ENCODE results near the gene WDR89. TPM values are rescaled to one million over a fixed set of nuclear protein-coding genes. Genes with fewer than 3 reads are reported as not detected.

Gene WDR89
- total and polyA plus RNA-seq, 9 of the 15 experiments (the other 6 are each of a cell fraction or from before 2014, with no cell fraction given) = 9.3 to 25.6 (median 16.2) TPM

DNA sequence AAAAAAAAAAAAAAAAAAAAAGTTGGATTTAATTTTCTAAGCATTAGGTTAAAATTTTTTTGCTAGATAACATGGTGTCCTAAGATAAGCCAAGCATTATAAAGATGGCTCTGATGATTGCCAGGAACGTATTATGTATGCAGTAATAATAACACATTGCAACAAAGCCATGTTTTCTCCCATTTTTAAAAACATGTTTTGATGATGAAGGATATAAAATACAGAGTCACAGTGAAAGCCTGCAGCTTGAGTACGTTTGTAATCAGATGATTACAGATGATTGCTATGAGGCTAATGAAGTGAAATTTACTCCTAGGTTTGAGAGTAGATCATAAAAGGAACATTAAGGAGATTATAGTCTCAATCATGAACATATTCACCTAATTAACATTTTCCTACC, 13.3 kb upstream of the WDR89 start:
- in situ Hi-C loops (cut with MboI) (no loop called here), intact Hi-C loops (cut with micrococcal nuclease) (no loop called here)
- no peak overlapping the region for H3K4me2 ChIP-seq (ENCODE audit: insufficient read depth, low read length)
- no peaks in the 10 kb centered on the region for H3K79me2 ChIP-seq (ENCODE audit: control insufficient read depth, insufficient read depth, low read length)
- no peak overlapping the region for H3K9ac ChIP-seq (ENCODE audit: insufficient read depth in 1 of 2, low read depth in 2 of 2, low read length in 2 of 2)
- no peaks in the 10 kb centered on the region for H3K9me1 ChIP-seq (ENCODE audit: control insufficient read depth, insufficient read depth, low read length)
- no peaks in the 10 kb centered on the region for H3K4me1 ChIP-seq (replicated peaks in 1 of 2; ENCODE audit: control insufficient read depth in 2 of 2, insufficient read depth in 2 of 2, low read length in 2 of 2)
- H2AFZ ChIP-seq (ENCODE audit: low read depth, low read length) = no peak overlapping the region
- H3K27me3 ChIP-seq (ENCODE audit: control insufficient read depth in 2 of 2, insufficient read depth in 2 of 2, low read length in 2 of 2) = no peaks in the 10 kb centered on the region
- H3K9me3 ChIP-seq (replicated peaks; ENCODE audit: control insufficient read depth, insufficient read depth, low read depth, low read length) = no peaks in the 10 kb centered on the region
- BruUV-seq (replicated peaks) = no TSS peak
- H3K36me3 ChIP-seq (ENCODE audit: control insufficient read depth, insufficient read depth, low read length) = no peaks in the 10 kb centered on the region
- ATAC-seq (no peak), DNase-seq (ENCODE audit: extremely low read depth in 1 of 4, low spot score in 3 of 4) (no peak), FAIRE-seq (no peak)
- H3K27ac ChIP-seq (ENCODE audit: extremely low read depth, low read depth, low read length) = no peak overlapping the region
- H3K4me3 ChIP-seq = no peak overlapping the region
- ChIA-PET CTCF (ENCODE audit: low intra/inter-chr PET ratio) (no interaction called here), POLR2A (no interaction called here)
- no peaks in the 10 kb centered on the region for H4K20me1 ChIP-seq (replicated peaks; ENCODE audit: control insufficient read depth, insufficient read depth, low read length)
- no peak for TF ChIP-seq SMARCE1 (IDR thresholded peaks at IDR 0.05)
- TF ChIP-seq, protein P1, sequence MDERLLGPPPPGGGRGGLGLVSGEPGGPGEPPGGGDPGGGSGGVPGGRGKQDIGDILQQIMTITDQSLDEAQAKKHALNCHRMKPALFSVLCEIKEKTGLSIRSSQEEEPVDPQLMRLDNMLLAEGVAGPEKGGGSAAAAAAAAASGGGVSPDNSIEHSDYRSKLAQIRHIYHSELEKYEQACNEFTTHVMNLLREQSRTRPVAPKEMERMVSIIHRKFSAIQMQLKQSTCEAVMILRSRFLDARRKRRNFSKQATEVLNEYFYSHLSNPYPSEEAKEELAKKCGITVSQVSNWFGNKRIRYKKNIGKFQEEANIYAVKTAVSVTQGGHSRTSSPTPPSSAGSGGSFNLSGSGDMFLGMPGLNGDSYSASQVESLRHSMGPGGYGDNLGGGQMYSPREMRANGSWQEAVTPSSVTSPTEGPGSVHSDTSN (CRISPR knock-in tag; IDR thresholded peaks at IDR 0.05; ENCODE audit: low read depth) = no peak
- TF ChIP-seq, protein P1 (tag; conservative IDR thresholded peaks at IDR 0.05; ENCODE audit: low read depth) = no peak
- no peak for TF ChIP-seq BCL6 (CRISPR knock-in tag; IDR thresholded peaks at IDR 0.05)
- TF ChIP-seq ARNT (IDR thresholded peaks at IDR 0.05) = no peak
- TF ChIP-seq MEIS2 (IDR thresholded peaks at IDR 0.05; ENCODE audit: partially characterized antibody) = no peak
- no peak for TF ChIP-seq MEF2D (tag; conservative IDR thresholded peaks at IDR 0.05; ENCODE audit: low read depth)
- no peak for TF ChIP-seq POLR2AphosphoS2 (IDR thresholded peaks at IDR 0.05; ENCODE audit: low read length)
- no peak for TF ChIP-seq ZC3H4 (CRISPR knock-in tag; IDR thresholded peaks at IDR 0.05; ENCODE audit: borderline replicate concordance)
- TF ChIP-seq SIX5 (IDR thresholded peaks at IDR 0.05; ENCODE audit: borderline replicate concordance in 1 of 2, insufficient read depth in 1 of 2, low read depth in 1 of 2, low read length in 2 of 2) = no peak
- no peak for TF ChIP-seq FOXA3 (CRISPR knock-in tag; conservative IDR thresholded peaks at IDR 0.05 in 1 of 2, IDR thresholded peaks at IDR 0.05 in 1 of 2)
- no peak for TF ChIP-seq ZNF551 (CRISPR knock-in tag; IDR thresholded peaks at IDR 0.05)
- TF ChIP-seq PURB (CRISPR knock-in tag; IDR thresholded peaks at IDR 0.05; ENCODE audit: low read depth) = no peak
- no peak for TF ChIP-seq CEBPG (CRISPR knock-in tag; IDR thresholded peaks at IDR 0.05)
- TF ChIP-seq CEBPG (tag; conservative IDR thresholded peaks at IDR 0.05 in 1 of 2, IDR thresholded peaks at IDR 0.05 in 1 of 2) = no peak
- TF ChIP-seq, protein P2, sequence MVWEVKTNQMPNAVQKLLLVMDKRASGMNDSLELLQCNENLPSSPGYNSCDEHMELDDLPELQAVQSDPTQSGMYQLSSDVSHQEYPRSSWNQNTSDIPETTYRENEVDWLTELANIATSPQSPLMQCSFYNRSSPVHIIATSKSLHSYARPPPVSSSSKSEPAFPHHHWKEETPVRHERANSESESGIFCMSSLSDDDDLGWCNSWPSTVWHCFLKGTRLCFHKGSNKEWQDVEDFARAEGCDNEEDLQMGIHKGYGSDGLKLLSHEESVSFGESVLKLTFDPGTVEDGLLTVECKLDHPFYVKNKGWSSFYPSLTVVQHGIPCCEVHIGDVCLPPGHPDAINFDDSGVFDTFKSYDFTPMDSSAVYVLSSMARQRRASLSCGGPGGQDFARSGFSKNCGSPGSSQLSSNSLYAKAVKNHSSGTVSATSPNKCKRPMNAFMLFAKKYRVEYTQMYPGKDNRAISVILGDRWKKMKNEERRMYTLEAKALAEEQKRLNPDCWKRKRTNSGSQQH (CRISPR knock-in tag; IDR thresholded peaks at IDR 0.05) = no peak
- TF ChIP-seq, protein P3, sequence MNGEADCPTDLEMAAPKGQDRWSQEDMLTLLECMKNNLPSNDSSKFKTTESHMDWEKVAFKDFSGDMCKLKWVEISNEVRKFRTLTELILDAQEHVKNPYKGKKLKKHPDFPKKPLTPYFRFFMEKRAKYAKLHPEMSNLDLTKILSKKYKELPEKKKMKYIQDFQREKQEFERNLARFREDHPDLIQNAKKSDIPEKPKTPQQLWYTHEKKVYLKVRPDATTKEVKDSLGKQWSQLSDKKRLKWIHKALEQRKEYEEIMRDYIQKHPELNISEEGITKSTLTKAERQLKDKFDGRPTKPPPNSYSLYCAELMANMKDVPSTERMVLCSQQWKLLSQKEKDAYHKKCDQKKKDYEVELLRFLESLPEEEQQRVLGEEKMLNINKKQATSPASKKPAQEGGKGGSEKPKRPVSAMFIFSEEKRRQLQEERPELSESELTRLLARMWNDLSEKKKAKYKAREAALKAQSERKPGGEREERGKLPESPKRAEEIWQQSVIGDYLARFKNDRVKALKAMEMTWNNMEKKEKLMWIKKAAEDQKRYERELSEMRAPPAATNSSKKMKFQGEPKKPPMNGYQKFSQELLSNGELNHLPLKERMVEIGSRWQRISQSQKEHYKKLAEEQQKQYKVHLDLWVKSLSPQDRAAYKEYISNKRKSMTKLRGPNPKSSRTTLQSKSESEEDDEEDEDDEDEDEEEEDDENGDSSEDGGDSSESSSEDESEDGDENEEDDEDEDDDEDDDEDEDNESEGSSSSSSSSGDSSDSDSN (IDR thresholded peaks at IDR 0.05; ENCODE audit: borderline replicate concordance in 1 of 2, low read depth in 2 of 2, low read length in 2 of 2) = no peak
- no peak for TF ChIP-seq ZFPM2 (CRISPR knock-in tag; IDR thresholded peaks at IDR 0.05)
- TF ChIP-seq LARP7 (IDR thresholded peaks at IDR 0.05) = no peak
- 51% methylated on average over 2 of the region's 2 CpGs for WGBS (ENCODE audit: insufficient coverage, low coverage, missing lambda C conversion rate)
